Superior temporal gyrus (tissue), 1 donor: ENCODE results near the gene DNAAF5.

Source experiments
- DNase-seq: peaks from one replicate; pipeline ENCODE4 v3.0.0-alpha.2; 2016; ENCODE audit errors: extremely low spot score

DNAAF5 gene

GRCh38 chr7:834277-834676 lies 107.8 kb downstream of the DNAAF5 start:
- DNase-seq: no peak

- no peak for DNase-seq
Measured at GRCh38 chr7:835021-835420, 108.5 kb downstream of the DNAAF5 start.

DNA sequence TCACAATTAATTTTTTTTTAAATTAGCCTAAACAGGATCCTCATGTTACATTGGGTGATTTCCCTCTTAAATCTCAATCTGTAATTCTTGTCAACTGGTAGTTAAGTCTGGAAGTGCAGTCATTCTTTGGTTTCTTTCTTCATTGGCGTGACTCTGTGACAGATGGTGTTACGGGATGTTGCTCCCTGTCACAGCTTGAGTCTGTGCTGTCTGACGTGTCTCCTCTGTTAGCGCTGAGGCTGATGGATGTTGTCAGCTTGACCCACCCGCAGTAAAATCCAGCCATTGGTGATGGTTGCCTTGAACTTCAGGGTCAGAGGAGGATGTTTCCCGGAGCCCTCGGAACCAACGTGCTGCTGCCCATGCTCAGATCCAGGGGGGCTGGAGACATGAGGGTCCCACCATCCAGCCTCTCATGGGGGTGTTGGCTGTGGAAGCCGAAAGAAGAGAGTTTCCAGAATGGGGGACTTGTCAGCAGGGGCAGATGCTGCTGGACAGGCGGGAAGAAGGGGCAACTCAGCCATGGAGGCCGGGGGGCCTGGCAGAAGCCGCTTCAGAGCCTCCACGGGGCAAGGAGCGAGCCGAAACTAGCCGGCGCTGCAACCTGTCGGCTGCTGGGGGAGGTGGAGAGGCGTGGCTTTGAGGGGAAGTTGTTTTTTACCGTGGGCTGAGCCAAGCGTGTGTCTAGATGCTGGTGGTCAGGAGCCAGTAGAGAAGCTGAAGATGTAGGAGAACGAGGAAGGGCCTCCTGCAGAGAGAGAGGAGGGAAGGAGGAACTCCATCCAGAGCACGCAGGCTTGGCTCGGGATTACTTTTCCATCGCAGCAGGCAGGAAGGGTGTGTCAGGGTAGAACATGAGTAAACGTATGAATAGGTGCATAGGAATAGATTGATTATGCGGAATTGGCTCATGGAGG lies 109.2 kb downstream of the DNAAF5 start:
- DNase-seq: no peak
